ACC112 (cell line): Measurements from ENCODE around the gene MLN.

Source experiments
- H2AFZ ChIP-seq: fragments of 200-600 bp; sonication (generic); one replicate; pipeline ENCODE4 v1.6.0; 2017; ENCODE audit warnings: antibody characterized with exemption, low read length; ENCODE audit not compliant: unreplicated experiment
- H3K27ac ChIP-seq: fragments of 200-600 bp; sonication (generic); 2 replicates; pipeline ENCODE4 v1.5.1; 2014; ENCODE audit warnings: low read depth, mild to moderate bottlenecking, antibody characterized with exemption, low read length, moderate library complexity
- H3K27me3 ChIP-seq: fragments of 200-600 bp; sonication (generic); 2 replicates; pipeline ENCODE4 v1.6.1; 2014; ENCODE audit warnings: mild to moderate bottlenecking, antibody characterized with exemption, low read length, moderate library complexity, mixed read lengths; ENCODE audit not compliant: insufficient read depth
- H3K36me3 ChIP-seq: fragments of 200-600 bp; sonication (generic); 2 replicates; pipeline ENCODE4 v1.6.1; 2016; ENCODE audit warnings: mild to moderate bottlenecking, antibody characterized with exemption, low read length, moderate library complexity, mixed read lengths; ENCODE audit not compliant: insufficient read depth
- H3K4me1 ChIP-seq: fragments of 200-600 bp; sonication (generic); one replicate; pipeline ENCODE4 v1.6.1; 2016; ENCODE audit warnings: low read length, mixed read lengths; ENCODE audit not compliant: insufficient read depth, unreplicated experiment, control insufficient read depth
- H3K4me3 ChIP-seq: fragments of 200-600 bp; sonication (generic); 2 replicates; pipeline ENCODE4 v1.5.1; 2014; ENCODE audit warnings: mild to moderate bottlenecking, low read depth, low read length
- H3K79me2 ChIP-seq: fragments of 200-600 bp; sonication (generic); one replicate; pipeline ENCODE4 v1.6.0; 2016; ENCODE audit warnings: low read length; ENCODE audit not compliant: control insufficient read depth, unreplicated experiment, insufficient read depth

The MLN gene, protein sequence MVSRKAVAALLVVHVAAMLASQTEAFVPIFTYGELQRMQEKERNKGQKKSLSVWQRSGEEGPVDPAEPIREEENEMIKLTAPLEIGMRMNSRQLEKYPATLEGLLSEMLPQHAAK

DNA sequence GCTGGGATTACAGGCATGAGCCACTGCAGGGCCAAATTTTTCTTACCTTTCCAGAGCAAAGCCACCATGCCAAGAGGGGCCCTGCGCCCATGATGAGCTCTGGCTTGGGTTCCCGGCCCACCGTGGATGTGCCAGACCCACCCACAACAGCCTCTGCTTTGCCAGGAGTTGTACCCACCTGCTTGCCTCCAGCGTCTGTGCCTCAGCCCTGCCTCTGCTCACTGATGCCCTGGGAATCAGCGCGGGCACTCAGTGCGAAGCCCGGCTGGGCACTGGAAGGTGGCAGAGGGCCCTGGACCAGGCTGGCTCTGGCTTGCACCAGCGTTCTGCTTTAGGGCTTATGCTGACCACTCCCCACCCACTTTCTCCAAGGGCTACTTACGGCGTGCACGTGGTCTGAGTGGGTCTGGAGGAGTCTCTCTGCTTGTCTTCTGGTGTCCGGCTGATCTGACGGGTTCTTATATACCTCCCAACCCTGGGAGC lies at the start of gene MLN:
TSS of gene MLN (minus strand) at position 433 of the 483 bp plus-strand sequence. CDS start 2,840 bp downstream, outside the sequence.
- Histone ChIP-seq H3K4me1 (peaks cover 4% of the 10 kb centered on the region), H3K79me2 (no peaks in the 10 kb centered on the region), H3K4me3 (no peak within 1 kb of the TSS), H3K36me3 (no peaks in the 10 kb centered on the region), H3K27ac (no peak within 1 kb of the TSS), H2AFZ (no peak within 1 kb of the TSS), H3K27me3 (peaks cover 49% of the 10 kb centered on the region)

DNA sequence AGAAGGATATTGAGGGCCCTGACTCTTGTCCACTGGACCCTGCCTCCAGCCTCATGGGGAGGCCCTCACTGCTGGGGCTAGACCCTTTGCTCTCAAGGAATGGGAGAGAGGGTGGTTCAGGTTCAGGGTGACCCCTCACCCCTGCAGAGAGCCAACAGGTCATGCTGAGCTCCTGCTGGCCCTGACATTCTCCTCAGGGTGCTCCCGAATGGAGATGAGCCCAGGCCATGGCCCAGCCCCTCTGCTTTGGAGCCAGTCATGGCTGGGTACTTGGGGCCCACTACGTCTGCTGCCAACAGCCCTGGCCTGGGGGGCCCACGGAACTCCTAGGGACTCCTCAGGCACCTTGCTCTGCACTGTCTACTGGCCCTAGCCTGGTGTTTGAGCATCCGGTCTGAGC lies 49.2 kb upstream of the MLN start:
- Histone ChIP-seq H3K27ac (no peak overlapping the region), H3K27me3 (no peaks in the 10 kb centered on the region), H3K36me3 (no peaks in the 10 kb centered on the region), H2AFZ (no peak overlapping the region), H3K79me2 (no peaks in the 10 kb centered on the region), H3K4me3 (no peak overlapping the region), H3K4me1 (peaks cover 16% of the 10 kb centered on the region)

DNA sequence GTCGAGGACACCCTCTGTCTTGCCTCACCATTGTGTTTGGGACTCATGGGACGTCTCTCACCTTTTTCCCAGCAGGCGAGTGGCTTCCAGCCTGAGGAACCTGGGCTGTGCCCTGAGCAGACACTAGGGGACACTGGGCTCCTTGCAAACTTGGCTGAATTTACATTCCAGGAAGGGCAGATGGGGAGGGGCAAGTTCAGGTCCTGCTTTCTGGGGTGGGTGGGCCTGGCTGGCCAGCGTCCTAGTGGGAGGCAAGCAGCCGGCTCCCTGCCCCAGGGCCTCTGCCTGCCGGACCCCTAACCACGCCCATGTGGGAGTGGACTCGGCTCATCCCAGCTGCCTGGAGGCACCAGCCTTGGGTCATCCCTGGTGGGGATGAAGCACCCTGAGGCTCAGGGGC lies 48.2 kb upstream of the MLN start:
- H3K27ac ChIP-seq = no peak overlapping the region
- no peaks in the 10 kb centered on the region for H3K27me3 ChIP-seq
- H3K4me3 ChIP-seq = no peak overlapping the region
- H3K36me3 ChIP-seq = no peaks in the 10 kb centered on the region
- H2AFZ ChIP-seq = no peak overlapping the region
- no peaks in the 10 kb centered on the region for H3K79me2 ChIP-seq
- H3K4me1 ChIP-seq = peaks cover 6% of the 10 kb centered on the region

DNA sequence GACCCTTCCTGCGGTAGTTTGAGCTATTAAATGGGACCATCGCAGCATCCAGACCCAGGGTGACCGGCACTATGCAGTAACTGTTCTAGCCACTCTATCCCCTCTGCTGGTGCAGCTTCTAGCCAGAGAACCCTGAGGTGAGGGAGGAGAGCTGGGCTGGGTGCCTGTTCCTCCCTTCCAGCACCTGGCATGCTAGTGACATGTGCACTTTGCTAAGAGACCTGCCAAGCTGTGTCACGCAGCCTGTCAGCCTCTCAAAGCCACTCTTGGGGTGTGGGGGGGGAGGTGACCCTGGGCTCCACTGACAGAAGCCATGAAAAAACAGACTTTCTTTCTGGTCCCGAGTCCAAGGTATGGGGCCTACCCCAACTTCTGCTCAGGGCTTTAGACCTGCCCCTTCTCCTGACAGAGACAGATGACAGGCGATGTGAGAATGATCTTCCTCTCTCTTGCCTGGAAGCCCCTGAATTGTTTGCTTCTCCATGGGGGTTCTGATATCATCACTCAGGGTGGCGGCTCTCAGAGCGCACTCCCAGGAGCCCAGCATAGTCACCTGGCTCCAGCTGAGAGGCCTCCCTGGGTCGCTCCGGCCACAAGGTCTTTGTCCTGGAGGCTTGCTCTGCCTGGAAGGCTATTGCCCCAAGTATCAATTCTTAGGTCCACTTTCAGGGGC lies 47.2 kb upstream of the MLN start:
- no peaks in the 10 kb centered on the region for H3K79me2 ChIP-seq
- no peak overlapping the region for H3K27ac ChIP-seq
- no peak overlapping the region for H3K4me3 ChIP-seq

DNA sequence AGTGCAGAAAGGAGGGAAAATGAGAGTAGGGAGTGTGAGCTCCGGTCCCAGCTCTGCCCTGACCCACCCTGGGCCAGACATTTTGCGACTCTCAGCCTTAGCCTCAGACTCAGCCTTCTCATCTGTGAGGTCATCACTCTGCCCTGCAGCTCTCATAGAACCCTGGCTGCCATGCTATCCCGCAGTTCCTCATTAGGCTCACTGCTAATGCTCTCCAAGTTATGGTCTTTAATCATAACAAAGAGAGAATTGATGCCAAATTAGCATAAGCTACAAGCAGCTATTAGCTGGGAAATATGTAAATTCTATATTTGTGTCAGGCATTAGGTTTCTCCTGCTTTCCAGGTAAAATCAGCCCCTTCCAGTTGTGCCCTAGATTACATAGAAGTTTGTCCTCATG lies 46.5 kb upstream of the MLN start:
- Histone ChIP-seq H3K36me3 (no peaks in the 10 kb centered on the region), H3K4me1 (peaks cover 8% of the 10 kb centered on the region), H3K79me2 (no peaks in the 10 kb centered on the region), H3K27ac (no peak overlapping the region), H3K4me3 (no peak overlapping the region), H2AFZ (no peak overlapping the region), H3K27me3 (no peaks in the 10 kb centered on the region)

More for the DNA sequence above, 47.2 kb upstream of the MLN start:
- Histone ChIP-seq H3K36me3 (no peaks in the 10 kb centered on the region), H3K4me1 (peaks cover 8% of the 10 kb centered on the region), H3K27me3 (no peaks in the 10 kb centered on the region), H2AFZ (no peak overlapping the region)

DNA sequence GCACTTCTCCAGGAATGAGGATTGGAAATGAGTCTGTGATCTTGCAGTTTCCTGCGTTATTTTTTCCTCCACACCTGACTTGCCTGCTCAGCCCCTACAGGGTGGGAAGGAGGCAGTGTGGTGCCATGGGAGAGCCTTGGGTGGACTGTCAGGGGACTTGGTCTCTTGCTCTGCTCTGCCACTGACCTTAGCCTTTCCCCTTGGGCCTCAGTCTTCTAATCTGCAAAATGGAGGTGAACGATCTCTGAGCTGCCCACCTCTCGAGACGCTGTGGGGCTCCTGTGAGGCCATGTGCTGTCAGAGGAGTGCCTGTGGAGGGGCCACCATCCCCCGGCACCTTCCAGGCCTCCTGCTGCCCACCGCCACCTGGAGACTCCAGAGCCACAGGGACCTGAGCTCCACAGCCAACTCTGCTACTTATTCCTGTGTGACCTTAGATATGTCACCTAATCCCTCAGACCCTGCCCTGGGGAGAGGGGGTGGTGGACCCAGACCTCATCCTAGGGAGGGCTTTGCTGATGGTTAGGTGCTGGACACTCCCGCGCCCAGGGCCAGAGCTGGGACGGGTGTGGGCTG lies 45.8 kb upstream of the MLN start:
- Histone ChIP-seq H3K79me2 (no peaks in the 10 kb centered on the region), H3K36me3 (no peaks in the 10 kb centered on the region), H3K4me1 (peaks cover 8% of the 10 kb centered on the region), H3K4me3 (no peak overlapping the region), H3K27me3 (no peaks in the 10 kb centered on the region), H3K27ac (no peak overlapping the region), H2AFZ (no peak overlapping the region)

DNA sequence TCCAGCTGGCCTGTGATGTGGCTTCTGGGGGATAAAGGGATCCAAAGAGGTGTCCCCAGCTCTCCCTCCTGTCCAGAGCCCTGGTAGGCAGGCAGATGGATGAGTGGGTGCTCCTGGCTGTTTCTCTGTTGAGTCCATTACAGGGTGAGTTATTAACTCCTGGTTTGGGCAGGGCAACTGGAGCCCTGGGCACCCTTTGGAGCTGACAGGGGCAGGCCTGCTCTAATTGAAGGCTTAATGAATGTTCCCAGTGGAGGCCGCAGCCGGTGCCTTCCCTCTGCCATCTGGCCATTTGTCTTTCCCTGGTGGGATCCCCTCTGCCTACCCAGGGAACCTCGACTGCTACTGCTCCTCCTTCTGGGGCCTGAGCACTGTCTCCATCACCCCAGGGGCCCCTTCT lies 44.7 kb upstream of the MLN start:
- Histone ChIP-seq H3K4me1 (peaks cover 8% of the 10 kb centered on the region), H3K27me3 (no peaks in the 10 kb centered on the region), H3K27ac (no peak overlapping the region), H2AFZ (no peak overlapping the region), H3K4me3 (no peak overlapping the region), H3K36me3 (no peaks in the 10 kb centered on the region), H3K79me2 (no peaks in the 10 kb centered on the region)

DNA sequence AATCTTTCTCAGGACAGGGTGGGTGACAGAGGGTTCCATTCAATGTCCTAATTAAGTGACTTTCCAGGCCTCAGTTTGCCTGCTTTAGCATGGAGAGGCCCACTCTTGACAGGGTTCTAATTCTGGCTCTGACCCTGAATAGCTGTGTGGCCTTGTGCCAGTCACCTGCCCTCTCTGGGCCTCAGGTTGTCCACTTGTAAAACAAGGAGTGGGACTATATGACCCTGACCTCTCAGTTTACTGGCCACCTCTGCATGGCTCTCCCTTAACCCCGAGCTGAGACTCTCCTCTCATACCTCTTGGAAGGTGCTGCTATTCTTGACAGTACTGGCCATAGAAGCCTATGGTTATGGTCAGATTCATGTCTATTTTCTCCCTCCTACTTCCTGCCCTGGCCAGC lies 44.1 kb upstream of the MLN start:
- H3K27ac ChIP-seq = no peak overlapping the region
- no peak overlapping the region for H3K4me3 ChIP-seq
- H3K79me2 ChIP-seq = no peaks in the 10 kb centered on the region
- H3K36me3 ChIP-seq = no peaks in the 10 kb centered on the region
- H2AFZ ChIP-seq = no peak overlapping the region
- H3K27me3 ChIP-seq = no peaks in the 10 kb centered on the region
- peaks cover 8% of the 10 kb centered on the region for H3K4me1 ChIP-seq

DNA sequence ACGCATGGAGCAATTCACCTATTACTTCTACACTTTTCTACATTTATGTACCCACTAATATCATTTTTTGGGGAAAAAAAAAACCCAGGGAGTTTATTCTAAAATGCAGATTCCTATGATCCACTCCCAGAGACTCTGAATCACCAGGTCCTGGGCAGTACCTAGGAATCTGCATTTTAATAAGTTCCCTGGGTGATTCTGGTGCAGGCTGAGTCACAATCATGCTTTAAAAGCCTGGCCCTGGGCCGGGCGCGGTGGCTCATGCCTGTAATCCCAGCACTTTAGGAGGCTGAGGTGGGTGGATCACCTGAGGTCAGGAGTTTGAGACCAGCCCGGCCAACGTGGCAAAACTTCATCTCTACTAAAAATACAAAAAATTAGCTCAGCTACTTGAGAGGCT lies 43.3 kb upstream of the MLN start:
- Histone ChIP-seq H3K79me2 (no peaks in the 10 kb centered on the region), H3K27me3 (no peaks in the 10 kb centered on the region), H3K4me1 (peaks cover 4% of the 10 kb centered on the region), H3K36me3 (no peaks in the 10 kb centered on the region), H2AFZ (no peak overlapping the region), H3K4me3 (no peak overlapping the region), H3K27ac (no peak overlapping the region)

DNA sequence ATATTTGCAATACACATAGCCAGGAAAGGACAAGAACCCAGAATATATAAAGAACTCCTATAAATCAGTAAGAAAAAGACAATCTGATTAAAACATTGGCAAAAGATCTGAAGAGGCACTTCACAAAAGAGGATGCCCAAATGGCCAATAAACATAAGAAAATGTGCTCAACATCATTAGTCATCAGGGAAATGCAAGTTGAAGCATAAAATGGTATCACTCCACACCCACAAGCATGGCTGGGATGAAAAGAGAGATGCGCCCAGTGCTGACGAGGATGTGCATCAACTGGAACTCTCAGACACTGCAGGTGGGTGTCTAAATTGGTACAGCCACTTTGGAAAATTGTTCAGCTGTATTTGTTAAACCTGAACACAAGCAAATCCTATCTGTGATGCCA lies 42.4 kb upstream of the MLN start:
- H3K4me1 ChIP-seq = peaks cover 8% of the 10 kb centered on the region
- H2AFZ ChIP-seq = no peak overlapping the region
- H3K27ac ChIP-seq = no peak overlapping the region
- H3K79me2 ChIP-seq = no peaks in the 10 kb centered on the region
- H3K36me3 ChIP-seq = no peaks in the 10 kb centered on the region
- H3K27me3 ChIP-seq = no peaks in the 10 kb centered on the region
- H3K4me3 ChIP-seq = no peak overlapping the region
